GM23248 (cell line): ENCODE results near the gene AP1B1. TPM values are rescaled to one million over a fixed set of nuclear protein-coding genes. Genes with fewer than 3 reads are reported as not detected.

Experiments used
- DNase-seq: peaks from one replicate; pipeline ENCODE4 v3.0.0-alpha.2; 2015
- H2AFZ ChIP-seq: fragments of 200-600 bp; sonication (generic); 2 replicates; pipeline ENCODE4 v1.6.1; 2016; ENCODE audit warnings: antibody characterized with exemption
- H3F3A ChIP-seq: fragments of 200-600 bp; sonication (generic); 2 replicates; pipeline ENCODE4 v1.6.1; 2016; ENCODE audit warnings: mild to moderate bottlenecking, antibody characterized with exemption, mixed run types; ENCODE audit not compliant: insufficient read depth
- H3K27ac ChIP-seq: fragments of 200-600 bp; sonication (generic); 2 replicates; pipeline ENCODE4 v1.5.1; 2016; ENCODE audit warnings: mild to moderate bottlenecking
- H3K27me3 ChIP-seq: fragments of 200-600 bp; sonication (generic); replicated peaks from 2 replicates; pipeline ENCODE4 v1.6.1; 2016; ENCODE audit warnings: mild to moderate bottlenecking; ENCODE audit not compliant: insufficient read depth
- H3K36me3 ChIP-seq: fragments of 200-600 bp; sonication (generic); 2 replicates; pipeline ENCODE4 v1.6.1; 2016; ENCODE audit warnings: low read depth, mild to moderate bottlenecking
- H3K4me1 ChIP-seq: fragments of 200-600 bp; sonication (generic); 2 replicates; pipeline ENCODE4 v1.6.1; 2016; ENCODE audit warnings: mild to moderate bottlenecking; ENCODE audit not compliant: insufficient read depth
- H3K4me2 ChIP-seq: fragments of 200-600 bp; sonication (generic); one replicate; pipeline ENCODE4 v1.6.1; 2016; ENCODE audit warnings: mild to moderate bottlenecking; ENCODE audit not compliant: unreplicated experiment
- H3K4me3 ChIP-seq: fragments of 200-600 bp; sonication (generic); 2 replicates; pipeline ENCODE4 v1.5.1; 2016; ENCODE audit warnings: mild to moderate bottlenecking
- H3K79me2 ChIP-seq: fragments of 200-600 bp; sonication (generic); 2 replicates; pipeline ENCODE4 v1.6.1; 2016; ENCODE audit warnings: mild to moderate bottlenecking; ENCODE audit not compliant: insufficient read depth
- H3K9ac ChIP-seq: fragments of 200-600 bp; sonication (generic); 2 replicates; pipeline ENCODE4 v1.6.1; 2016; ENCODE audit warnings: mild to moderate bottlenecking
- H3K9me2 ChIP-seq: fragments of 200-600 bp; sonication (generic); 2 replicates; pipeline ENCODE4 v1.6.1; 2016; ENCODE audit warnings: mixed run types, mild to moderate bottlenecking, moderate library complexity; ENCODE audit not compliant: insufficient read depth
- H3K9me3 ChIP-seq: fragments of 200-600 bp; sonication (generic); one replicate; pipeline ENCODE4 v1.6.1; 2017; ENCODE audit warnings: low read depth
- H4K20me1 ChIP-seq: fragments of 200-600 bp; sonication (generic); 2 replicates; pipeline ENCODE4 v1.6.0; 2016; ENCODE audit not compliant: insufficient read depth
- EZH2 ChIP-seq: fragments of 200-600 bp; sonication (generic); IDR thresholded peaks from 2 replicates; pipeline ENCODE4 v1.6.1; 2018; ENCODE audit warnings: antibody characterized with exemption, mild to moderate bottlenecking; ENCODE audit not compliant: insufficient read depth, poor library complexity, severe bottlenecking
- EZH2phosphoT487 ChIP-seq: fragments of 200-600 bp; sonication (generic); IDR thresholded peaks from 2 replicates; pipeline ENCODE4 v1.6.1; 2018; ENCODE audit warnings: antibody characterized with exemption, moderate library complexity, mild to moderate bottlenecking, low read depth; ENCODE audit not compliant: insufficient read depth
- WGBS, 2 experiments: methylation state at CpG; one replicate each; pipeline ENCODE4 v1.1.6; 2015 to 2017; ENCODE audit warnings: low lambda C conversion rate in 2 of 2, low coverage in 1 of 2; ENCODE audit errors: missing lambda C conversion rate in 2 of 2; 5-methylcytosine and 5-hydroxymethylcytosine counted together
- in situ Hi-C: fragments of 300-500 bp; cut with MboI; formaldehyde crosslinking; loops from 2 replicates; pipeline ENCODE4 v1.15.0; 2020
- polyA plus RNA-seq: library from polyadenylated mRNA; unstranded; fragments of >200 nt; fragmentation: Nextera tagmentation; extraction: Ambion mirVana; gene quantifications from 2 replicates; pipeline ENCODE4 v1.2.1, GENCODE V29; 2016
- total RNA-seq: library from RNA; depleted of rRNA; stranded (reverse); fragments of >200 nt; shearing (Covaris generic); gene quantifications from 2 replicates; pipeline ENCODE4 v1.2.3, GENCODE V29; 2014

Gene AP1B1
- total and polyA plus RNA-seq, 2 experiments from 2014 or later: 41.7 to 49.8 TPM

GRCh38 chr22:29313576-29314466 lies 74.5 kb downstream of the AP1B1 start:
- in situ Hi-C loops: no loop called here
- Histone ChIP-seq H3K36me3 (no peaks in the 10 kb centered on the region), H3F3A (no peaks in the 10 kb centered on the region; the same call in 1 of the 2 replicates), H3K9ac (no peak overlapping the region), H4K20me1 (no peaks in the 10 kb centered on the region), H3K9me3 (no peaks in the 10 kb centered on the region), H3K27me3 (peaks cover 26% of the 10 kb centered on the region), H3K4me1 (peaks cover 15% of the 10 kb centered on the region), H3K27ac (no peak overlapping the region), H3K79me2 (peaks cover 10% of the 10 kb centered on the region; the same call in 1 of the 2 replicates), H3K4me2 (no peak overlapping the region), H3K4me3 (no peak overlapping the region), H3K9me2 (no peaks in the 10 kb centered on the region), H2AFZ (no peak overlapping the region)
- WGBS, 2 experiments: 17 to 19% methylated on average over 47 to 51 of the region's 51 CpGs
- DNase-seq: no peak
- TF ChIP-seq EZH2phosphoT487 (no peak), EZH2 (no peak)

GRCh38 chr22:29313126-29313575 lies 75.2 kb downstream of the AP1B1 start:
- no peaks in the 10 kb centered on the region for H4K20me1 ChIP-seq
- H3K9me3 ChIP-seq: no peaks in the 10 kb centered on the region
- 18 to 20% methylated on average over 36 to 39 of the region's 44 CpGs for WGBS, 2 experiments
- no peak for TF ChIP-seq EZH2
- no peak for TF ChIP-seq EZH2phosphoT487
- H3F3A ChIP-seq: no peaks in the 10 kb centered on the region; the same call in 1 of the 2 replicates
- no peak overlapping the region for H2AFZ ChIP-seq
- H3K36me3 ChIP-seq: no peaks in the 10 kb centered on the region
- DNase-seq: peak; percentile 68
- in situ Hi-C loops: no loop called here
- peaks cover 26% of the 10 kb centered on the region for H3K27me3 ChIP-seq
- H3K79me2 ChIP-seq: peaks cover 16% of the 10 kb centered on the region
- H3K4me1 ChIP-seq: peaks cover 21% of the 10 kb centered on the region
- H3K4me2 ChIP-seq: no peak overlapping the region
- H3K4me3 ChIP-seq: no peak overlapping the region
- H3K9me2 ChIP-seq: no peaks in the 10 kb centered on the region
- no peak overlapping the region for H3K9ac ChIP-seq
- H3K27ac ChIP-seq: no peak overlapping the region

- no peak for TF ChIP-seq EZH2phosphoT487
- TF ChIP-seq EZH2: no peak
- H3K79me2 ChIP-seq: peaks cover 23% of the 10 kb centered on the region
- no peak overlapping the region for H3K9ac ChIP-seq
- H3K4me2 ChIP-seq: no peak overlapping the region
- H2AFZ ChIP-seq: no peak overlapping the region
- no peak overlapping the region for H3K27ac ChIP-seq
- DNase-seq: no peak
- H3K27me3 ChIP-seq: peaks cover 26% of the 10 kb centered on the region
- no peaks in the 10 kb centered on the region; the same call in 1 of the 2 replicates for H3F3A ChIP-seq
- no peaks in the 10 kb centered on the region for H3K9me2 ChIP-seq
- in situ Hi-C loops: no loop called here
- WGBS, 2 experiments: 87 to 91% methylated on average over 21 to 22 of the region's 25 CpGs
- H4K20me1 ChIP-seq: no peaks in the 10 kb centered on the region
- no peaks in the 10 kb centered on the region for H3K36me3 ChIP-seq
- peaks cover 21% of the 10 kb centered on the region for H3K4me1 ChIP-seq
- no peak overlapping the region for H3K4me3 ChIP-seq
- H3K9me3 ChIP-seq: no peaks in the 10 kb centered on the region
Measured at GRCh38 chr22:29312218-29313125, 75.9 kb downstream of the AP1B1 start.
